ENCODE measurements around the gene HMCN1. TPM values are rescaled to one million over a fixed set of nuclear protein-coding genes. Genes with fewer than 3 reads are reported as not detected.

Gene HMCN1
- polyA plus RNA-seq, 1 experiment: 20.9 TPM

DNA sequence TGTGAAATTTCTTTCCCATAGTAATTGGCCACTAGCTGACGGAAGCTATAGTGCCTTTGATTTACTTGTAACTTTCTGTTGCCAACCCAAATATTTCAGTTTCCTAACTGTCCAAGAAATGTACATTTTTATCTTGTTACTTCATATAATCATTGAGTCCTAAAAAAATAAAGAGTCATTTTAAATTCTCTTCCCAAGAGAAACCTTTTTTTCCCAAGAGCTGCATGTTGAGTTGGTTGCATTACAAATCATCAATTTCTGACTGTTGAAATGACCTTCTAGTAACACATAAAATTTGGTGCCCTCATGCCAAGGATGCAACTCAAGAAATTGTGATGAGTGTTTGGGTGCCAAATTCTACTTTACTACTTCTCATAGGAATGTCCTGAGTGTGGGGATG lies 61.0 kb downstream of the HMCN1 start:
- no peak for DNase-seq (ENCODE audit: low read depth, low spot score)
- no peak overlapping the region for H3K27ac ChIP-seq (ENCODE audit: low read depth, low read length)
- no peaks in the 10 kb centered on the region for H3K27me3 ChIP-seq (ENCODE audit: control insufficient read depth, insufficient read depth, low read length)
- H3K4me3 ChIP-seq (ENCODE audit: low read depth, low read length): no peak overlapping the region
- H3K9me3 ChIP-seq (ENCODE audit: control insufficient read depth, insufficient read depth, low read length): peaks cover 4% of the 10 kb centered on the region; the same call in 1 of the 2 replicates
- TF ChIP-seq, protein P1, sequence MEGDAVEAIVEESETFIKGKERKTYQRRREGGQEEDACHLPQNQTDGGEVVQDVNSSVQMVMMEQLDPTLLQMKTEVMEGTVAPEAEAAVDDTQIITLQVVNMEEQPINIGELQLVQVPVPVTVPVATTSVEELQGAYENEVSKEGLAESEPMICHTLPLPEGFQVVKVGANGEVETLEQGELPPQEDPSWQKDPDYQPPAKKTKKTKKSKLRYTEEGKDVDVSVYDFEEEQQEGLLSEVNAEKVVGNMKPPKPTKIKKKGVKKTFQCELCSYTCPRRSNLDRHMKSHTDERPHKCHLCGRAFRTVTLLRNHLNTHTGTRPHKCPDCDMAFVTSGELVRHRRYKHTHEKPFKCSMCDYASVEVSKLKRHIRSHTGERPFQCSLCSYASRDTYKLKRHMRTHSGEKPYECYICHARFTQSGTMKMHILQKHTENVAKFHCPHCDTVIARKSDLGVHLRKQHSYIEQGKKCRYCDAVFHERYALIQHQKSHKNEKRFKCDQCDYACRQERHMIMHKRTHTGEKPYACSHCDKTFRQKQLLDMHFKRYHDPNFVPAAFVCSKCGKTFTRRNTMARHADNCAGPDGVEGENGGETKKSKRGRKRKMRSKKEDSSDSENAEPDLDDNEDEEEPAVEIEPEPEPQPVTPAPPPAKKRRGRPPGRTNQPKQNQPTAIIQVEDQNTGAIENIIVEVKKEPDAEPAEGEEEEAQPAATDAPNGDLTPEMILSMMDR (IDR thresholded peaks at IDR 0.05; ENCODE audit: low read depth, low read length): no peak
- POLR2A ChIA-PET: no interaction called here
- CTCF ChIA-PET: no interaction called here

DNA sequence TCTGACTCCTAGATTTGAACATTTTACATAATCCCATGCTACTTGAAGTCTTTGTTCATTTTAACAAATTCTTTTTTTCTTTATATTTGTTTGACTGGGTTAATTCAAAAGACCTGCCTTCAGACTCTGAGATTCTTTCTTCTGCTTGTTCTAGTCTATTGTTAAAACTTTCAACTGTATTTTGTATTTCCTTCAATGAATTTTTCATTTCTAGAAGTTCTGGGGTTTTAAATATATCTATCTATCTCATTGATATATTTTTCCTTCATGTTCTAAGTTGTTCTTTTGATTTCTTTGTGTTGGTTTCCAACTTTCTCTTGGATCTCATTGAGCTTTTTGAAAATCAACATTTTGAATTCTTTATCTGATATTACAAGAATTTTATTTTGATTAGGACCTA lies 64.3 kb downstream of the HMCN1 start:
- H3K9me3 ChIP-seq (ENCODE audit: control insufficient read depth, insufficient read depth, low read length): peaks cover 4% of the 10 kb centered on the region; the same call in 1 of the 2 replicates
- no peaks in the 10 kb centered on the region for H3K27me3 ChIP-seq (ENCODE audit: control insufficient read depth, insufficient read depth, low read length)
- no peak overlapping the region for H3K27ac ChIP-seq (ENCODE audit: low read depth, low read length)
- CTCF ChIA-PET: no interaction called here
- POLR2A ChIA-PET: no interaction called here
- TF ChIP-seq, protein P1 (IDR thresholded peaks at IDR 0.05; ENCODE audit: low read depth, low read length): no peak
- no peak overlapping the region for H3K4me3 ChIP-seq (ENCODE audit: low read depth, low read length)
- DNase-seq (ENCODE audit: low read depth, low spot score): no peak

DNA sequence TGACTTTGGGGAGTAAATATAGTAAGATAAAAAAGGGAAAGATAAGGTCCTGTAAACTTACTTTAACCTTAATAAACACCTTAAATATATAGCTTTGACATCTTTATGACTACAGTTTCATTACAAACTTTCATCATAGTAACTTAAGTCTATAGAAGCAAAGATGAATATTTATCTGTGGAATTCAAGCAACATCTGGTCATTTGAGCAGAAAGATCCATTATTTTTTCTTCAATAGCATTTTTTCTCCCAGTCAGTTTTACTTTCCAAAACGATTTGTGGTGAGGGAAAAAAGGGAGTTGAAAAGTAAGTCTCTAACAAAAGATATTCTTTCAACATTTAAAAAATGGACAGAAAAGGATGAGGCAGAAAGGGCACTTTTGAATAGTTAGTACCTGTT lies 69.0 kb downstream of the HMCN1 start:
- no peak overlapping the region for H3K4me3 ChIP-seq (ENCODE audit: low read depth, low read length)
- ChIA-PET CTCF (interaction anchor here (0.7 kb wide), 1 partner anchor 499 kb away, joined by 3 read pairs; no protein-coding TSS in a partner anchor), POLR2A (no interaction called here)
- no peak for DNase-seq (ENCODE audit: low read depth, low spot score)
- no peaks in the 10 kb centered on the region for H3K27me3 ChIP-seq (ENCODE audit: control insufficient read depth, insufficient read depth, low read length)
- TF ChIP-seq, protein P1 (IDR thresholded peaks at IDR 0.05; ENCODE audit: low read depth, low read length): no peak
- H3K27ac ChIP-seq (ENCODE audit: low read depth, low read length): no peak overlapping the region
- peaks cover 4% of the 10 kb centered on the region; the same call in 1 of the 2 replicates for H3K9me3 ChIP-seq (ENCODE audit: control insufficient read depth, insufficient read depth, low read length)

DNA sequence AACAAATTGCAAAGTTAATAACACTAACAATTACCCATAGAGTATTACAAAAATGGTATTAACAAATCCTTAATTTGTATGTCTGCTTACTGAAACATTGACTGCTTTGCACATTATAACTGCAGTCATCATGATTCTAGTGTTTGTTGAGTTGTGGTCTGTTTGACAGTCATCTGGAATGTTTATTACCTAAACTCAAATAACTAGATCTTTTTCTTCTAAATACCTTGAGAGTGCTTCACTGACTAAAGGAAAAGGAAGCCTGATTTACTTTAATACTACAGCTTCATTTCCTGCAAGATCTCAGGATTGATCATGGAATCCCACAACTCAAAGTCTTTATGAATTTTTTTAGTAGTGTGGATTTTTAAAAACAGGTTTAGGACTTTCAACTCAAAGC lies 70.0 kb downstream of the HMCN1 start:
- ChIA-PET CTCF (interaction anchor here (0.5 kb wide), 1 partner anchor 9 kb away, joined by 3 read pairs; no protein-coding TSS in a partner anchor), POLR2A (no interaction called here)
- no peaks in the 10 kb centered on the region for H3K27me3 ChIP-seq (ENCODE audit: control insufficient read depth, insufficient read depth, low read length)
- no peak overlapping the region for H3K4me3 ChIP-seq (ENCODE audit: low read depth, low read length)
- no peak for DNase-seq (ENCODE audit: low read depth, low spot score)
- TF ChIP-seq, protein P1 (IDR thresholded peaks at IDR 0.05; ENCODE audit: low read depth, low read length): no peak
- H3K27ac ChIP-seq (ENCODE audit: low read depth, low read length): no peak overlapping the region
- H3K9me3 ChIP-seq (ENCODE audit: control insufficient read depth, insufficient read depth, low read length): peaks cover 1% of the 10 kb centered on the region; the same call in 1 of the 2 replicates

DNA sequence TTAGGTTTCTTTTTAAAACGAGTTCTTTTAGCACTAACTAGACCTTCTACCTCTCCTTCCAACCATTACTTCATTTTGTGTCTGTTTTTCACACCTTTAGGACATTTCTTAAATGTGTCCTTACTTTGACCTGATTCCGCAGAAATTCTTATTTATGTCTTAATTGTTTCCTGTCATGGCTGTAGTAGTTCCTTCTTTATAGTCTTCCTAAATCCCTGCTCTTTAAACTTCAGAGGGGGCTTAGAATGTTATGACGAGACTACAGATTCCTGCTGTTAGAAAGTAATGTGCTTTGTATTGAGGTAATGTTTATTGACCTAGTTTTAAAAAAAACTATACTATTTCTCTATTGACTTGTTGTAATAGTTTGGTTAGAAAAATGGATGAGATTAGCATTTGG lies 70.4 kb downstream of the HMCN1 start:
- no peak for DNase-seq (ENCODE audit: low read depth, low spot score)
- Histone ChIP-seq H3K27me3 (ENCODE audit: control insufficient read depth, insufficient read depth, low read length) (no peaks in the 10 kb centered on the region), H3K4me3 (ENCODE audit: low read depth, low read length) (no peak overlapping the region), H3K9me3 (ENCODE audit: control insufficient read depth, insufficient read depth, low read length) (no peaks in the 10 kb centered on the region), H3K27ac (ENCODE audit: low read depth, low read length) (no peak overlapping the region)
- ChIA-PET CTCF (interaction anchor here (2.1 kb wide), 1 partner anchor 408 kb away, joined by 5 read pairs; no protein-coding TSS in a partner anchor), POLR2A (no interaction called here)
- TF ChIP-seq, protein P1 (IDR thresholded peaks at IDR 0.05; ENCODE audit: low read depth, low read length): no peak
